IMR-90 (cell line): ENCODE results near the gene MBTPS1.

Experiments used
- BHLHE40 ChIP-seq: fragments of 150-350 bp; IDR thresholded peaks from 2 replicates; pipeline ENCODE4 v1.6.1; 2016; ENCODE audit warnings: mild to moderate bottlenecking, low read depth, low read length
- CEBPB ChIP-seq: IDR thresholded peaks from 2 replicates; pipeline ENCODE4 v1.6.1; 2012; ENCODE audit warnings: low read depth, low read length, improper control_type of control experiment
- CHD1 ChIP-seq: IDR thresholded peaks from 2 replicates; pipeline ENCODE4 v1.6.1; 2012; ENCODE audit warnings: low read depth, low read length, improper control_type of control experiment
- CTCF ChIP-seq: conservative IDR thresholded peaks from 2 replicates; pipeline ENCODE4 v1.5.1; 2012; ENCODE audit warnings: mild to moderate bottlenecking, low read depth, low read length, improper control_type of control experiment
- ELK1 ChIP-seq: fragments of 150-350 bp; IDR thresholded peaks from 2 replicates; pipeline ENCODE4 v1.6.1; 2016; ENCODE audit warnings: low read depth, mild to moderate bottlenecking, low read length, moderate library complexity, borderline replicate concordance
- FOS ChIP-seq: fragments of 150-350 bp; IDR thresholded peaks from 2 replicates; pipeline ENCODE4 v1.6.1; 2016; ENCODE audit warnings: low read depth, low read length
- MAFK ChIP-seq: IDR thresholded peaks from 2 replicates; pipeline ENCODE4 v1.6.1; 2012; ENCODE audit warnings: low read depth, low read length, improper control_type of control experiment
- MAZ ChIP-seq: IDR thresholded peaks from 2 replicates; pipeline ENCODE4 v1.6.1; 2012; ENCODE audit warnings: low read depth, mild to moderate bottlenecking, low read length, improper control_type of control experiment, moderate library complexity, borderline replicate concordance
- NFE2L2 ChIP-seq: fragments of 150-350 bp; IDR thresholded peaks from 2 replicates; pipeline ENCODE4 v1.6.1; 2016; ENCODE audit warnings: low read depth, mild to moderate bottlenecking, low read length
- POLR2A ChIP-seq: IDR thresholded peaks from 2 replicates; pipeline ENCODE4 v1.6.1; 2012; ENCODE audit warnings: mild to moderate bottlenecking, low read depth, low read length
- RAD21 ChIP-seq: IDR thresholded peaks from 2 replicates; pipeline ENCODE4 v1.6.1; 2012; ENCODE audit warnings: low read length, improper control_type of control experiment
- USF2 ChIP-seq: fragments of 150-350 bp; IDR thresholded peaks from 2 replicates; pipeline ENCODE4 v1.6.1; 2017; ENCODE audit warnings: mild to moderate bottlenecking, antibody characterized with exemption, low read length, low read depth

- TF ChIP-seq POLR2A (no peak), ELK1 (no peak), USF2 (no peak), BHLHE40 (no peak), CTCF (no peak), MAFK (no peak), CHD1 (no peak), CEBPB (no peak), RAD21 (no peak), NFE2L2 (no peak), FOS (no peak), MAZ (no peak)
Measured at GRCh38 chr16:84117494-84117843, 727 bp upstream of the MBTPS1 start.
